ENCODE data around the gene IFNGR2.
A peak's percentile ranks its signal among the peaks of the same experiment; 100 is the strongest.
"Not testable (repeated sequence)": the region's sequence is repeated elsewhere in the genome, so short reads cannot be mapped to it uniquely, and the experiment has no call there.

IFNGR2 gene

GRCh38 chr21:33403128-33403785, at the start of gene IFNGR2:
Gene IFNGR2, plus strand, starts transcription at chr21:33403413. Its CDS starts 131 bp downstream, at chr21:33403544.
- no peak for TF ChIP-seq Cebpa-rat (IDR thresholded peaks at IDR 0.05)
- Histone ChIP-seq H3K27ac (peak within 1 kb of the TSS; percentile 96 to 100 (median 99)), H3K4me2 (peak within 1 kb of the TSS; percentile 86 to 97 (median 94)), H4K20me1 (peaks cover 25 to 40% (median 31%) of the 10 kb centered on the region in 11 experiments; a peak in 21 of 22 replicates), H3K9me3 (replicated peaks in 1 of 11) (peaks cover 0 to 16% (median 0%) of the 10 kb centered on the region in 11 experiments; a peak in 6 of 22 replicates), H3K4me1 (peaks cover 56 to 81% (median 66%) of the 10 kb centered on the region in 10 experiments), H3K27me3 (no peaks in the 10 kb centered on the region), H3K4me3 (peak within 1 kb of the TSS; percentile 67 to 99 (median 96)), H3K36me3 (peaks cover 0 to 44% (median 34%) of the 10 kb centered on the region in 11 experiments; a peak in 17 of 22 replicates), H3K9ac (peak within 1 kb of the TSS; percentile 98 to 100 (median 99))

DNA sequence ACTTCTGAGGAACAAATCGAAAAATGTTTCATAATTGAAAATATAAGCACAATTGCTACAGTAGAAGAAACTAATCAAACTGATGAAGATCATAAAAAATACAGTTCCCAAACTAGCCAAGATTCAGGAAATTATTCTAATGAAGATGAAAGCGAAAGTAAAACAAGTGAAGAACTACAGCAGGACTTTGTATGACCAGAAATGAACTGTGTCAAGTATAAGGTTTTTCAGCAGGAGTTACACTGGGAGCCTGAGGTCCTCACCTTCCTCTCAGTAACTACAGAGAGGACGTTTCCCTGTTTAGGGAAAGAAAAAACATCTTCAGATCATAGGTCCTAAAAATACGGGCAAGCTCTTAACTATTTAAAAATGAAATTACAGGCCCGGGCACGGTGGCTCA, 47.9 kb upstream of the IFNGR2 start:
- H3K4me1 ChIP-seq: peaks cover 5 to 41% (median 17%) of the 10 kb centered on the region in 10 experiments; a peak in 18 of 20 replicates
- no peak overlapping the region for H3K4me3 ChIP-seq
- no peak for TF ChIP-seq Cebpa-rat (IDR thresholded peaks at IDR 0.05)
- peak overlapping the region in 1 of 11 experiments; percentile 28; a peak in 1 of 22 replicates for H3K4me2 ChIP-seq
- H3K9ac ChIP-seq: 0 out of 22 replicates have a peak overlapping the region, but pooled peaks of 2 of the 11 experiments have one; percentile 2 to 34
- H4K20me1 ChIP-seq: no peaks in the 10 kb centered on the region; a peak in 2 of 22 replicates
- no peaks in the 10 kb centered on the region for H3K9me3 ChIP-seq (replicated peaks in 1 of 11)
- peak overlapping the region in 1 of 11 experiments; percentile 35; a peak in 2 of 22 replicates for H3K27ac ChIP-seq
- peaks cover 50 to 90% (median 75%) of the 10 kb centered on the region in 11 experiments for H3K36me3 ChIP-seq
- H3K27me3 ChIP-seq: no peaks in the 10 kb centered on the region

DNA sequence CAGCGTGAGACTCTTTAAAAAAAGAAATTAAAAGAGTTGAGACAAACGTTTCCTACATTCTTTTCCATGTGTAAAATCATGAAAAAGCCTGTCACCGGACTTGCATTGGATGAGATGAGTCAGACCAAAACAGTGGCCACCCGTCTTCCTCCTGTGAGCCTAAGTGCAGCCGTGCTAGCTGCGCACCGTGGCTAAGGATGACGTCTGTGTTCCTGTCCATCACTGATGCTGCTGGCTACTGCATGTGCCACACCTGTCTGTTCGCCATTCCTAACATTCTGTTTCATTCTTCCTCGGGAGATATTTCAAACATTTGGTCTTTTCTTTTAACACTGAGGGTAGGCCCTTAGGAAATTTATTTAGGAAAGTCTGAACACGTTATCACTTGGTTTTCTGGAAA, 47.2 kb upstream of the IFNGR2 start:
- H3K4me3 ChIP-seq: no peak overlapping the region
- no peak overlapping the region for H3K27ac ChIP-seq
- H3K9ac ChIP-seq: no peak overlapping the region; a peak in 1 of 22 replicates
- H3K36me3 ChIP-seq: peaks cover 45 to 83% (median 69%) of the 10 kb centered on the region in 11 experiments
- no peaks in the 10 kb centered on the region; a peak in 2 of 22 replicates for H4K20me1 ChIP-seq
- no peaks in the 10 kb centered on the region for H3K9me3 ChIP-seq (replicated peaks in 1 of 11)
- H3K4me2 ChIP-seq: 0 out of 22 replicates have a peak overlapping the region, but pooled peaks of 1 of the 11 experiments have one; percentile 28
- peaks cover 11 to 48% (median 24%) of the 10 kb centered on the region in 10 experiments for H3K4me1 ChIP-seq
- TF ChIP-seq Cebpa-rat (IDR thresholded peaks at IDR 0.05): no peak
- no peaks in the 10 kb centered on the region for H3K27me3 ChIP-seq

DNA sequence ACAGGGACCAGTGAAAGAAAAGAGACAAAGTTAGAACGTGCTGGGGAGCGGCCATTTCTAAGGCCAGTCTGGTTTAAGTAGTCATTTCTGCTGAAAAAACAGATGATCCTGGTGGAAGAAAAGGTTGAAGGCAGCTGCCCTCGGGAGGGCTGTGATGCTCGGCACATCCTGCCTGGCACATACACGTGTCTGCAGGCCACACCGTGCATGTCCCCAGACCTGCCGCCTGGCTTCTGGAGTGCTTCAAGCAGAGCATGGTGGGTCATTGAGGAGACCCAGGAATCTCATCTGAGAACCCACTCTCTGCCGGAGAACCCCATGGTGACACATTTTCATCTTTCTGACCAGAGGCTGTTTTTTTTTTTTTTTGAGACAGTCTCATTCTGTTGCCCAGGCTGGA, 46.0 kb upstream of the IFNGR2 start:
- Histone ChIP-seq H3K36me3 (peaks cover 35 to 72% (median 57%) of the 10 kb centered on the region in 11 experiments), H3K4me1 (peaks cover 23 to 59% (median 35%) of the 10 kb centered on the region in 10 experiments), H3K9me3 (replicated peaks in 1 of 11) (no peaks in the 10 kb centered on the region), H3K9ac (no peak overlapping the region), H3K27ac (no peak overlapping the region; a peak in 1 of 22 replicates), H3K4me2 (no peak overlapping the region), H3K27me3 (no peaks in the 10 kb centered on the region), H4K20me1 (no peaks in the 10 kb centered on the region; a peak in 2 of 22 replicates), H3K4me3 (no peak overlapping the region)
- TF ChIP-seq Cebpa-rat (IDR thresholded peaks at IDR 0.05): no peak

DNA sequence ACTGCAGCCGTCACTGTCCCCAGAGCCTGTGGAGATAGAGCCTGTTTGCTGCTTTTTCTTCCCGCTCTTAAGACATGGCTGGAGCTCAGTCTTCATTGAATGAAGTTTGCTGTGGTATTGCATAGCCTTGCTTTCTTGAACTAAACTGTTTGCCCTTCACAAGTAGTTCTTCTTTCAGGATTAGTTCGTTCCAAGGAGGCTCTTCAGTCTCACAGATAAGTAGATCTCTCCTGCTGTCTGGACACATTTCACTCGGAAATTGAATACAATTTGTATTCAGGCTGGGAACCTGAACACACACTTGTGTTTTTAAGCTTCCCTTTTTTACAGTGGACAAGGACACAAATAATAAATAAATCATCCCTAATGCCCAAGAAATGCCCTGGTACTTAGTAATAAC, 43.8 kb upstream of the IFNGR2 start:
- Histone ChIP-seq H3K4me1 (peaks cover 29 to 81% (median 53%) of the 10 kb centered on the region in 10 experiments), H3K27ac (peak overlapping the region in 4 of 11 experiments; percentile 76 to 85 (median 83); a peak in 6 of 22 replicates), H3K4me3 (no peak overlapping the region), H3K9ac (peak overlapping the region in 3 of 11 experiments; percentile 11 to 72 (median 66); a peak in 3 of 22 replicates), H3K9me3 (replicated peaks in 1 of 11) (peaks cover 0 to 7% (median 0%) of the 10 kb centered on the region in 11 experiments; a peak in 3 of 22 replicates), H4K20me1 (no peaks in the 10 kb centered on the region; a peak in 1 of 22 replicates), H3K27me3 (no peaks in the 10 kb centered on the region), H3K36me3 (peaks cover 31 to 50% (median 37%) of the 10 kb centered on the region in 11 experiments), H3K4me2 (peak overlapping the region in 5 of 11 experiments; percentile 6 to 95 (median 90); a peak in 6 of 22 replicates)
- TF ChIP-seq Cebpa-rat (IDR thresholded peaks at IDR 0.05): no peak

GRCh38 chr21:33360281-33360680, 42.9 kb upstream of the IFNGR2 start:
- Histone ChIP-seq H3K9ac (peak overlapping the region in 5 of 11 experiments; percentile 18 to 72 (median 71); a peak in 7 of 22 replicates), H3K4me2 (peak overlapping the region in 10 of 11 experiments; percentile 13 to 95 (median 90); a peak in 18 of 22 replicates), H3K9me3 (replicated peaks in 1 of 11) (peaks cover 0 to 14% (median 5%) of the 10 kb centered on the region in 11 experiments; a peak in 9 of 22 replicates), H3K27me3 (no peaks in the 10 kb centered on the region), H3K36me3 (peaks cover 27 to 41% (median 29%) of the 10 kb centered on the region in 11 experiments), H3K27ac (peak overlapping the region in 8 of 11 experiments; percentile 75 to 85 (median 78); a peak in 11 of 22 replicates), H4K20me1 (no peaks in the 10 kb centered on the region), H3K4me1 (peaks cover 29 to 81% (median 49%) of the 10 kb centered on the region in 10 experiments), H3K4me3 (no peak overlapping the region)
- TF ChIP-seq Cebpa-rat (IDR thresholded peaks at IDR 0.05): no peak

DNA sequence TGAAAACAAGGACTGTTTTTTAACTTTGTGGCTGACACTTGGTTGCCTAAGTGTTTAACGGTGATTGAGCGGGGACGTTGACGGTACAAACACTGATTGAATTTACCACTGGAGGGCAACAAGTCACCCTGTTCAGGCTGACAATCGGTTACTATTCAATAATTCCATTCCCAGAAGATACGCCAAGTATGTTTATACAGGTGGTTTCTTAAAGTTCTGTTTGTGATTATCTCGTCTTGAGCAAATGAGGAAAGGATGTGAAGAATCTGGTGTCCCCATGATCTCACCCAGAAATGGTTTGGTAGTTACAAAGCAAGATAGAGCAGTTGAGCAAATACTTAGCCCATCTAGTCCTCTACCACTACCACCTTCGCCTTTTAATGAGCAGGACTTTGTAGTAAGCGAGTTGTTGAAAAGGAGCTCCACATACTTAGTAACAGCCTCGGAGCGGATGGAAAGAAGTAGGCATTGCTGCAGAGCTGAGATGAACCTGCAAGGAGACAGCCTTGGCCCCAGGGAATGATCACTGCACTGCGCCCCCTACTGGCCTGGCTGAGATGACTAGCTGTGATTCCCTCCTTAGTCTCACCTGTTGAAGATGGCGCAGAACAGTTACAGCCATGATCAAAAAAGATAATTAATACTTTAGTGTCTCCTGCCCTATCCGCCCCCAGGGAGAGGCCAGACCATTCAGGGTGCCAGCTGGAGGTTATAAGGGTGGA, 42.2 kb upstream of the IFNGR2 start:
- peaks cover 20 to 34% (median 21%) of the 10 kb centered on the region in 11 experiments for H3K36me3 ChIP-seq
- H3K9ac ChIP-seq: peak overlapping the region; percentile 61 to 72 (median 71); a peak in 20 of 22 replicates
- peak overlapping the region; percentile 73 to 85 (median 80) for H3K27ac ChIP-seq
- no peaks in the 10 kb centered on the region for H4K20me1 ChIP-seq
- TF ChIP-seq Cebpa-rat (IDR thresholded peaks at IDR 0.05): no peak
- no peaks in the 10 kb centered on the region for H3K27me3 ChIP-seq
- H3K4me1 ChIP-seq: peaks cover 29 to 79% (median 45%) of the 10 kb centered on the region in 10 experiments
- H3K9me3 ChIP-seq (replicated peaks in 1 of 11): peaks cover 2 to 21% (median 10%) of the 10 kb centered on the region in 11 experiments; a peak in 18 of 22 replicates
- H3K4me2 ChIP-seq: peak overlapping the region; percentile 80 to 95 (median 90)
- H3K4me3 ChIP-seq: peak overlapping the region; percentile 24 to 60 (median 42); a peak in 15 of 20 replicates

- H3K27ac ChIP-seq: peak overlapping the region; percentile 73 to 85 (median 80)
Measured at GRCh38 chr21:33362044-33362555, 41.1 kb upstream of the IFNGR2 start.

DNA sequence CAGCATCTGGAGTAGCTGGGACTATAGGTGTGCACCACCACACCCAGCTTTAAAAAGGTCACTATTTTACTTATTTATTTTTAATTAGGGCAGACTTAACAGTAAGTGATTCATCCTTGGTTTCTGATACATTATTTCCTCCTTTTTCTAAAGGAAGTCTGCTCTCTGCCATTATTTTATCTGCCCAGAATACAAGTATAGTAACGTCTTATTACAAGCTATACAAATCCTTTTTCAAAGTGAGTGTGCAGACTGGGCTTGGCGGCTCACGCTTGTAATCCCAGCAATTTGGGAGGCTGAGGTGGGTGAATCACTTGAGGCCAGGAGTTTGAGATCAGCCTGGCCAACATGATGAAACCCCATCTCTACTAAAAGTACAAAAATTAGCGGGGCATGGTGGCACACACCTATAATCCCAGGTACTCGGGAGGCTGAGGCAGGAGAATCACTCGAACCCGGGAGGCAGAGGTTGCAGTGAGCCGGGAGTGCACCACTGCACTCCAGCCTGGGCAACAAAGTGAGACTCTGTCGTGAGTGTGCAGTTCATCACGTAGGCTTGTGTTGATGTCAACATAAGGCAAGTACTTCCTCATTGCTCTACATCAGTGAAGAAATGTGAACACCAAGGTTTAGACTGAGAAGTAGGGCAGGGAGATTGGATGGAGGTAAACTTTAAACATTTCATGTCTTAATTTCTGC, 39.2 kb upstream of the IFNGR2 start:
- H3K9me3 ChIP-seq (replicated peaks in 1 of 11): peaks cover 32 to 52% (median 40%) of the 10 kb centered on the region in 11 experiments
- H3K27me3 ChIP-seq, H3K4me3 ChIP-seq, H4K20me1 ChIP-seq: not testable (repeated sequence)
- H3K4me1 ChIP-seq: peaks cover 29 to 66% (median 45%) of the 10 kb centered on the region in 10 experiments
- H3K9ac ChIP-seq: peak overlapping the region in 4 of 11 experiments; percentile 4 to 65 (median 50); a peak in 7 of 22 replicates
- peak overlapping the region in 7 of 11 experiments; percentile 32 to 73 (median 63); a peak in 14 of 22 replicates for H3K4me2 ChIP-seq
- peaks cover 0 to 23% (median 7%) of the 10 kb centered on the region in 11 experiments; a peak in 14 of 22 replicates for H3K36me3 ChIP-seq
- H3K27ac ChIP-seq: peak overlapping the region in 9 of 11 experiments; percentile 14 to 87 (median 64); a peak in 15 of 22 replicates

More at GRCh38 chr21:33362044-33362555, 41.1 kb upstream of the IFNGR2 start:
- H3K9ac ChIP-seq: peak overlapping the region; percentile 61 to 72 (median 71); a peak in 20 of 22 replicates
- H3K4me2 ChIP-seq: peak overlapping the region; percentile 80 to 95 (median 90)
- no peaks in the 10 kb centered on the region for H3K27me3 ChIP-seq
- H3K9me3 ChIP-seq (replicated peaks in 1 of 11): peaks cover 12 to 32% (median 20%) of the 10 kb centered on the region in 11 experiments
- peak overlapping the region; percentile 24 to 60 (median 42); a peak in 16 of 20 replicates for H3K4me3 ChIP-seq
- peaks cover 10 to 28% (median 14%) of the 10 kb centered on the region in 11 experiments for H3K36me3 ChIP-seq
- H4K20me1 ChIP-seq: no peaks in the 10 kb centered on the region
- peaks cover 29 to 79% (median 45%) of the 10 kb centered on the region in 10 experiments for H3K4me1 ChIP-seq
- TF ChIP-seq Cebpa-rat (IDR thresholded peaks at IDR 0.05): no peak

Data from BLaER1 treated with 17β-estradiol and CSF1 and Interleukin-3, amounts not matched to agents 10 nM and 100 nM (cell line).